ENCODE measurements around the gene CCNA2.

- TF ChIP-seq EZH2phosphoT487 (IDR thresholded peaks at IDR 0.05; ENCODE audit: insufficient read depth, low read depth) (no peak), EZH2 (IDR thresholded peaks at IDR 0.05; ENCODE audit: insufficient read depth, poor library complexity, severe bottlenecking) (no peak)
Measured at GRCh38 chr4:121817006-121817405, 6.7 kb downstream of the CCNA2 start.
